ENCODE results near the gene CHCHD5.
"Not testable (repeated sequence)": the region's sequence is repeated elsewhere in the genome, so short reads cannot be mapped to it uniquely, and the experiment has no call there.

CHCHD5 gene

GRCh38 chr2:112584891-112585250, 462 bp downstream of the CHCHD5 start:
- Histone ChIP-seq H3K27ac (peak overlapping the region; percentile 69 to 96 (median 89)), H3K4me3 (peak overlapping the region; percentile 43 to 69 (median 54))

GRCh38 chr2:112585400-112585799, 991 bp downstream of the CHCHD5 start:
- Histone ChIP-seq H3K27ac (peak overlapping the region in 17 of 21 experiments; percentile 80 to 96 (median 91)), H3K4me3 (peak overlapping the region in 4 of 7 experiments; percentile 52 to 63 (median 54))

GRCh38 chr2:112585873-112586464, 1.6 kb downstream of the CHCHD5 start:
- Histone ChIP-seq H3K4me3 (no peak overlapping the region), H3K27ac (peak overlapping the region in 1 of 21 experiments; percentile 83)

GRCh38 chr2:112588611-112589045, 4.2 kb downstream of the CHCHD5 start:
- Histone ChIP-seq H3K27ac (no peak overlapping the region), H3K4me3 (no peak overlapping the region)

GRCh38 chr2:112591413-112591812, 7.0 kb downstream of the CHCHD5 start:
- Histone ChIP-seq H3K4me3 (no peak overlapping the region), H3K27ac (no peak overlapping the region)

- Histone ChIP-seq H3K27ac (no peak overlapping the region), H3K4me3 (no peak overlapping the region)
These were observed 9.3 kb downstream of the CHCHD5 start for GRCh38 chr2:112593736-112594135.

- Histone ChIP-seq H3K4me3 (no peak overlapping the region), H3K27ac (no peak overlapping the region)
These were observed 13.3 kb downstream of the CHCHD5 start for GRCh38 chr2:112597537-112598322.

GRCh38 chr2:112600634-112601033, 16.2 kb downstream of the CHCHD5 start:
- Histone ChIP-seq H3K4me3 (no peak overlapping the region), H3K27ac (no peak overlapping the region)

- no peak overlapping the region for H3K27ac ChIP-seq
These were observed 17.3 kb downstream of the CHCHD5 start for GRCh38 chr2:112601754-112602153.

GRCh38 chr2:112602917-112603316, 18.5 kb downstream of the CHCHD5 start:
- Histone ChIP-seq H3K27ac (no peak overlapping the region), H3K4me3 (no peak overlapping the region)

More at GRCh38 chr2:112601754-112602153, 17.3 kb downstream of the CHCHD5 start:
- H3K4me3 ChIP-seq: no peak overlapping the region

- H3K27ac ChIP-seq: no peak overlapping the region
- H3K4me3 ChIP-seq: no peak overlapping the region
These were observed 19.3 kb downstream of the CHCHD5 start for GRCh38 chr2:112603731-112604130.

GRCh38 chr2:112604952-112605351, 20.5 kb downstream of the CHCHD5 start:
- Histone ChIP-seq H3K27ac (no peak overlapping the region), H3K4me3 (no peak overlapping the region)

GRCh38 chr2:112605926-112606325, 21.5 kb downstream of the CHCHD5 start:
- Histone ChIP-seq H3K27ac (no peak overlapping the region), H3K4me3 (no peak overlapping the region)

- Histone ChIP-seq H3K27ac (no peak overlapping the region), H3K4me3 (no peak overlapping the region)
These were observed 22.1 kb downstream of the CHCHD5 start for GRCh38 chr2:112606547-112606946.

GRCh38 chr2:112607680-112608438, 23.4 kb downstream of the CHCHD5 start:
- Histone ChIP-seq H3K27ac (no peak overlapping the region), H3K4me3 (no peak overlapping the region)

GRCh38 chr2:112609320-112609719, 24.9 kb downstream of the CHCHD5 start:
- H3K4me3 ChIP-seq, H3K27ac ChIP-seq: not testable (repeated sequence)

- not testable (repeated sequence) for H3K27ac ChIP-seq, H3K4me3 ChIP-seq
These were observed 27.9 kb downstream of the CHCHD5 start for GRCh38 chr2:112612283-112612682.

- Histone ChIP-seq H3K27ac (no peak overlapping the region), H3K4me3 (no peak overlapping the region)
These were observed 29.9 kb downstream of the CHCHD5 start for GRCh38 chr2:112614201-112614840.

- H3K27ac ChIP-seq: no peak overlapping the region
- no peak overlapping the region for H3K4me3 ChIP-seq
These were observed 30.6 kb downstream of the CHCHD5 start for GRCh38 chr2:112615051-112615450.

GRCh38 chr2:112615798-112616197, 31.4 kb downstream of the CHCHD5 start:
- not testable (repeated sequence) for H3K27ac ChIP-seq, H3K4me3 ChIP-seq
